ACHN (cell line): Measurements from ENCODE around the gene PLG.
"Not testable (repeated sequence)": the region's sequence is repeated elsewhere in the genome, so short reads cannot be mapped to it uniquely, and the experiment has no call there.

Source experiments
- DNase-seq: peaks from one replicate; pipeline ENCODE4 v3.0.0-alpha.2; 2015
- in situ Hi-C: cut with HindIII; loops from 2 replicates; pipeline ENCODE4 v1.10.0; 2017; ENCODE audit warnings: low sequenced_read_pairs, low pct_ligation_motif_present, low pct_unique_long_range_greater_than_20kb

The PLG gene

GRCh38 chr6:160701918-160702680 lies at the start of gene PLG:
Gene PLG, plus strand, starts transcription at chr6:160702244. Its CDS starts 61 bp downstream, at chr6:160702305.
- DNase-seq, in situ Hi-C loops: not testable (repeated sequence)

GRCh38 chr6:160659562-160659961 lies 42.5 kb upstream of the PLG start:
- in situ Hi-C loops: no loop called here
- no peak for DNase-seq

- in situ Hi-C loops: no loop called here
- DNase-seq: no peak
Observed at GRCh38 chr6:160661216-160661615, 40.8 kb upstream of the PLG start.

GRCh38 chr6:160662429-160662828 lies 39.6 kb upstream of the PLG start:
- in situ Hi-C loops: no loop called here
- no peak for DNase-seq

- in situ Hi-C loops: no loop called here
- no peak for DNase-seq
Observed at GRCh38 chr6:160662842-160663241, 39.2 kb upstream of the PLG start.

GRCh38 chr6:160664198-160664597 lies 37.8 kb upstream of the PLG start, which contains the start of gene LPA:
Gene LPA, minus strand, starts transcription at chr6:160664275. Its CDS starts 61 bp downstream, at chr6:160664214.
- in situ Hi-C loops, DNase-seq: not testable (repeated sequence)

GRCh38 chr6:160667639-160668481 lies 34.2 kb upstream of the PLG start:
- DNase-seq: peak; percentile 36
- in situ Hi-C loops: no loop called here

- in situ Hi-C loops: no loop called here
Observed at GRCh38 chr6:160668589-160668988, 33.5 kb upstream of the PLG start.

GRCh38 chr6:160676418-160676817 lies 25.6 kb upstream of the PLG start:
- in situ Hi-C loops, DNase-seq: not testable (repeated sequence)

More at GRCh38 chr6:160668589-160668988, 33.5 kb upstream of the PLG start:
- no peak for DNase-seq

- no peak for DNase-seq
- in situ Hi-C loops: no loop called here
Observed at GRCh38 chr6:160678230-160678629, 23.8 kb upstream of the PLG start.

GRCh38 chr6:160678744-160679401 lies 23.2 kb upstream of the PLG start:
- no peak for DNase-seq
- in situ Hi-C loops: no loop called here

- DNase-seq: no peak
Observed at GRCh38 chr6:160679402-160679769, 22.7 kb upstream of the PLG start.

GRCh38 chr6:160685101-160685761 lies 16.8 kb upstream of the PLG start:
- in situ Hi-C loops, DNase-seq: not testable (repeated sequence)

More at GRCh38 chr6:160679402-160679769, 22.7 kb upstream of the PLG start:
- in situ Hi-C loops: no loop called here

GRCh38 chr6:160685762-160686450 lies 16.1 kb upstream of the PLG start:
- in situ Hi-C loops: no loop called here
- no peak for DNase-seq

- no peak for DNase-seq
- in situ Hi-C loops: no loop called here
Observed at GRCh38 chr6:160690458-160690857, 11.6 kb upstream of the PLG start.

GRCh38 chr6:160691617-160692016 lies 10.4 kb upstream of the PLG start:
- in situ Hi-C loops: no loop called here
- DNase-seq: no peak

GRCh38 chr6:160692369-160692959 lies 9.6 kb upstream of the PLG start:
- DNase-seq: no peak
- in situ Hi-C loops: no loop called here

GRCh38 chr6:160695025-160695424 lies 7.0 kb upstream of the PLG start:
- in situ Hi-C loops, DNase-seq: not testable (repeated sequence)
